Measurements from ENCODE around the gene GPR39. TPM values are rescaled to one million over a fixed set of nuclear protein-coding genes. Genes with fewer than 3 reads are reported as not detected.

GPR39 gene
- total and polyA plus RNA-seq, 2 donors (not counting 1 experiment from before 2014, with no cell fraction given): not detected

DNA sequence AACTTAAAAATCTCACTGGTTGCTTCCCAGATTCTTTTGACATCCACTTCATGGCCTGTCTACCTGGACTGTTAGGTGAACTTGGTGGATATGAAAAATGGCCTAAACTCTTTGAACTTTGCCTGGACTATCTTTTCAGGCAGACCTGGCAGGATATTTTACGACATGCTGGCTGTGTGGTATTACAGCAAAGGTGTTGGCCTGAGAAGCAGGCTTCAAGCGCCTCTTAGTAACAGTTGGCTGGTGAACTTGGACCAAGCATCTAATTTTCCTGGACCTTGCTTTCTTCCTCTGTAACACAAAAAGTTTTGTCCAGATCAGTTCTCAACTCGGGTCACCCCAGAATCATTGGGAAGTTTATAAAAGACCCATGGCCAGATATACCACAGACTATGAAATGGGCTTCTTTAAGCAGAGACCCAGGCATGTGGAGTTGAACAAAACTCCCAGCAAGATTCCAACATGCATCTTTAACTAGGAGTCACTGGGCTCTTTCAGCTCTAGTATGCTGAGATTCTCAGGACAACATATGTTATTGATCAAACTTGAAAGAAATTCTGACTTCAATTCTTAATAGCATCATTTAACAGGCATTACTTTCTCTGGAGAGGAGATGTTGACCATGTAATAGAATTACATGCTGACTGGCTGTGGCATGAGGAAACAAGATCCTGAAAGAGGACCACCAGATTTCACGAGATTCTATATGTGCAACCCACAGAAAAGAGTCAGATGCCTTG, 249.0 kb downstream of the GPR39 start:
- no peak overlapping the region for H3K9ac ChIP-seq (ENCODE audit: low read length)
- H3K9me3 ChIP-seq (ENCODE audit: control extremely low read depth in 1 of 3, control insufficient read depth in 2 of 3, insufficient read depth in 1 of 3, low read length in 2 of 3): peaks cover 0 to 8% (median 0%) of the 10 kb centered on the region in 3 donors
- no peaks in the 10 kb centered on the region for H3K79me2 ChIP-seq (ENCODE audit: control insufficient read depth, insufficient read depth, low read length)
- Mint-ChIP-seq H3K27ac (no peak overlapping the region), H3K27me3 (peaks cover 33% of the 10 kb centered on the region), H3K4me3 (no peak overlapping the region), H3K9me3 (ENCODE audit: insufficient read depth) (no peaks in the 10 kb centered on the region), H3K4me1 (peaks cover 3% of the 10 kb centered on the region)
- H3K27ac ChIP-seq (ENCODE audit: low read length in 2 of 2): no peak overlapping the region
- no peak for DNase-seq
- H3K27me3 ChIP-seq (replicated peaks in 1 of 4; ENCODE audit: control extremely low read depth in 1 of 4, control insufficient read depth in 3 of 4, insufficient read depth in 4 of 4, low read length in 3 of 4): peaks cover 0 to 29% (median 11%) of the 10 kb centered on the region in 4 experiments
- WGBS (ENCODE audit: insufficient coverage): 96% methylated on average over 2 of the region's 4 CpGs
- H2AFZ ChIP-seq (ENCODE audit: insufficient read depth, low read depth, low read length, poor library complexity, severe bottlenecking): no peak overlapping the region
- intact Hi-C loops (cut with micrococcal nuclease): no loop called here
- ATAC-seq (ENCODE audit: low read depth): no peak
- H3K4me3 ChIP-seq (ENCODE audit: control extremely low read depth in 1 of 5, extremely low read depth in 1 of 5, insufficient read depth in 1 of 5, low read depth in 2 of 5, low read length in 4 of 5): no peak overlapping the region
- H4K20me1 ChIP-seq (ENCODE audit: control insufficient read depth, insufficient read depth, low read length, poor library complexity, severe bottlenecking): no peaks in the 10 kb centered on the region
- no peak overlapping the region for H3K4me2 ChIP-seq (replicated peaks; ENCODE audit: low read depth, low read length, poor library complexity, severe bottlenecking)
- H3K4me1 ChIP-seq (ENCODE audit: control insufficient read depth in 2 of 2, insufficient read depth in 2 of 2, low read length in 2 of 2): no peaks in the 10 kb centered on the region
- ChIA-PET POLR2A (no interaction called here), CTCF (no interaction called here)
- H3K36me3 ChIP-seq (replicated peaks in 1 of 2; ENCODE audit: control extremely low read depth in 1 of 2, control insufficient read depth in 1 of 2, extremely low read depth in 1 of 2, insufficient read depth in 2 of 2, low read length in 1 of 2): no peaks in the 10 kb centered on the region
- TF ChIP-seq, protein P1, sequence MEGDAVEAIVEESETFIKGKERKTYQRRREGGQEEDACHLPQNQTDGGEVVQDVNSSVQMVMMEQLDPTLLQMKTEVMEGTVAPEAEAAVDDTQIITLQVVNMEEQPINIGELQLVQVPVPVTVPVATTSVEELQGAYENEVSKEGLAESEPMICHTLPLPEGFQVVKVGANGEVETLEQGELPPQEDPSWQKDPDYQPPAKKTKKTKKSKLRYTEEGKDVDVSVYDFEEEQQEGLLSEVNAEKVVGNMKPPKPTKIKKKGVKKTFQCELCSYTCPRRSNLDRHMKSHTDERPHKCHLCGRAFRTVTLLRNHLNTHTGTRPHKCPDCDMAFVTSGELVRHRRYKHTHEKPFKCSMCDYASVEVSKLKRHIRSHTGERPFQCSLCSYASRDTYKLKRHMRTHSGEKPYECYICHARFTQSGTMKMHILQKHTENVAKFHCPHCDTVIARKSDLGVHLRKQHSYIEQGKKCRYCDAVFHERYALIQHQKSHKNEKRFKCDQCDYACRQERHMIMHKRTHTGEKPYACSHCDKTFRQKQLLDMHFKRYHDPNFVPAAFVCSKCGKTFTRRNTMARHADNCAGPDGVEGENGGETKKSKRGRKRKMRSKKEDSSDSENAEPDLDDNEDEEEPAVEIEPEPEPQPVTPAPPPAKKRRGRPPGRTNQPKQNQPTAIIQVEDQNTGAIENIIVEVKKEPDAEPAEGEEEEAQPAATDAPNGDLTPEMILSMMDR (IDR thresholded peaks at IDR 0.05): no peak
- no peak for TF ChIP-seq EZH2 (IDR thresholded peaks at IDR 0.05; ENCODE audit: borderline replicate concordance, insufficient read depth, low read depth, low read length, poor library complexity, severe bottlenecking)

DNA sequence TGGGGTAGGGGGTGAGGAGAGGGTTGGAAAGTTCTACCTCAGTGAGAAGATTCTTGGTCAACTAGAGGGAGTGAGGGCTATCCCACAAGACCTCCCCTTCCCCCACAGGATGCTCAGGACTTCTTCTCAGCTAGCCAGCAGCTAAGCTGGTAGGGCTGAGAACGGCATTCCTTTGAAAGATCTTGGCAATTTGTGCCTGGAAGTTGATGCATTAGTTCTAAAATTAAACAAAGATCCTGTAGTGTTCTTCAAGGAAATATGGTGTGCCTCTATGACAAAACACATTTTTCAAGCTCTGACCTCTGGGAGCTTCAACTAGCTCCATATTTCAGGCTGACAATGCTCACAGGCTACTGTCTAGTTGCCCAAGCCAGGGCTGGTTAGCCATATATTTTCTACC, 251.1 kb downstream of the GPR39 start:
- H3K79me2 ChIP-seq (ENCODE audit: control insufficient read depth, insufficient read depth, low read length): no peaks in the 10 kb centered on the region
- peaks cover 44% of the 10 kb centered on the region for H3K27me3 Mint-ChIP-seq
- POLR2A ChIA-PET: no interaction called here

More for the DNA sequence above, 251.1 kb downstream of the GPR39 start:
- no peak overlapping the region for H3K27ac ChIP-seq (ENCODE audit: low read length in 2 of 2)
- no peaks in the 10 kb centered on the region for H3K4me1 ChIP-seq (ENCODE audit: control insufficient read depth in 2 of 2, insufficient read depth in 2 of 2, low read length in 2 of 2)
- H3K4me1 Mint-ChIP-seq: peaks cover 9% of the 10 kb centered on the region
- no peak overlapping the region for H3K4me2 ChIP-seq (replicated peaks; ENCODE audit: low read depth, low read length, poor library complexity, severe bottlenecking)
- H3K9me3 Mint-ChIP-seq (ENCODE audit: insufficient read depth): no peaks in the 10 kb centered on the region
- no peak overlapping the region for H3K4me3 ChIP-seq (ENCODE audit: control extremely low read depth in 1 of 5, extremely low read depth in 1 of 5, insufficient read depth in 1 of 5, low read depth in 2 of 5, low read length in 4 of 5)
- no peak overlapping the region for H3K9ac ChIP-seq (ENCODE audit: low read length)
- TF ChIP-seq, protein P1 (IDR thresholded peaks at IDR 0.05): no peak
- TF ChIP-seq EZH2 (IDR thresholded peaks at IDR 0.05; ENCODE audit: borderline replicate concordance, insufficient read depth, low read depth, low read length, poor library complexity, severe bottlenecking): no peak
- no CpG with 5 or more reads among the region's 1 CpG for WGBS (ENCODE audit: insufficient coverage)
- H3K4me3 Mint-ChIP-seq: no peak overlapping the region
- CTCF ChIA-PET: interaction anchor here (1.5 kb wide), 1 partner anchor 10 kb away, joined by 3 read pairs; no protein-coding TSS in a partner anchor
- H3K27me3 ChIP-seq (replicated peaks in 1 of 4; ENCODE audit: control extremely low read depth in 1 of 4, control insufficient read depth in 3 of 4, insufficient read depth in 4 of 4, low read length in 3 of 4): peaks cover 0 to 38% (median 13%) of the 10 kb centered on the region in 4 experiments
- intact Hi-C loops (cut with micrococcal nuclease): no loop called here
- DNase-seq (no peak), ATAC-seq (ENCODE audit: low read depth) (no peak)
- H4K20me1 ChIP-seq (ENCODE audit: control insufficient read depth, insufficient read depth, low read length, poor library complexity, severe bottlenecking): no peaks in the 10 kb centered on the region
- no peak overlapping the region for H3K27ac Mint-ChIP-seq
- H3K36me3 ChIP-seq (replicated peaks in 1 of 2; ENCODE audit: control extremely low read depth in 1 of 2, control insufficient read depth in 1 of 2, extremely low read depth in 1 of 2, insufficient read depth in 2 of 2, low read length in 1 of 2): no peaks in the 10 kb centered on the region
- H2AFZ ChIP-seq (ENCODE audit: insufficient read depth, low read depth, low read length, poor library complexity, severe bottlenecking): no peak overlapping the region
- peaks cover 0 to 12% (median 0%) of the 10 kb centered on the region in 3 donors for H3K9me3 ChIP-seq (ENCODE audit: control extremely low read depth in 1 of 3, control insufficient read depth in 2 of 3, insufficient read depth in 1 of 3, low read length in 2 of 3)

All from B cell (primary cell).